CD4-positive, alpha-beta T cell treated with Interferon alpha-2 for 1 hour (primary cell): ENCODE data around the gene XRCC5.

Source experiments
- DNase-seq, 2 donors: peaks; one replicate each; pipeline ENCODE4 v3.0.0-alpha.2; 2020 to 2022

Gene XRCC5

DNA sequence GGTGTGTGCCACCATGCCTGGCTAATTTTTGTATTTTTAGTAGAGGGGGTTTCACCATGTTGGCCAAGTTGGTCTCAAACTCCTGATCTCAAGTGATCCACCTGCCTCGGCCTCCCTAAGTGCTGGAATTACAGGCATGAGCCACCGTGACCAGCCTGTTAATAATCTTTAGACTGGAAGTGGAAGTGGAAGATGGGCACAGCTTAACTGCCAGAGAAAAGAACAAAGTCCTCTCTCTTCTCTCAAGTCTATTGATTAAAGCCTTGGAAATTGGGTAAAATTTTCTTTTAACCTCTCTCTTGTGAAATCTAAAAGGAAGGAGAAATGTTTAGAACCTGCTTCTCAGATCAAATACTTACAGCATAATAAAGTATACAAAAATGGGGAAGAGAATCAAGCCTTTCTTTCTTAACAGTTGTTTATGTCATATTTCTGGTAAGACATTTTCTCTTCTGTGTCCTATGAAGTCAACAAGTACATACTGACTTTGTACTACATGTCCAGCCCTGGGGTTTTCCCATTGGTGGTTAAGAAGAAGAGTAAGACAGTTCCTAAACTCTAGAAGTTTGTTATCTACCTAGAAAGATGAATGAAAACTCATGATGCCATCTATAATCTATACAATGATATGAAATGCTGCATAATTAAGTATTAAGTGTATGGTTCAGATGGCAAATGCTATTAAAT is 22.8 kb upstream of the XRCC5 start:
- DNase-seq, result no peak

DNA sequence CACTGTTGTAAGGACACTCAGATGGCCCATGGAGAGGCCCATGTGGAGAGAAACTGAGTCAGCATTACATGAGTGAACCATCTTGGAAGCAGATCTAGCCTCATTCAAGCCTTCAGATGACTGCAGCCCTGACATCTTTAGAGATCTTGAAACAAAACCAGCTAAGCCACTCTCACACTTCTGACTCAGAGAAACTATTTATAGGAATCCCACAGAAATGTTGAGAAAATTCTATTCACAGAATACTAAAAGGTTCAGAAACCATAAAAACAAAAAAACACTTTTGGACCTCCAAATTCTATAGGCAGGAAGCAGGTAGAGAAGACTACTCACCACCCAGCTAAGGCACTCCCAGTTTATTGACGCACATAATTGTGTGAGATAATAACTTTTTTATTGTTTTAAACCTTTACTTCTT is 18.8 kb upstream of the XRCC5 start:
- DNase-seq, result no peak

DNA sequence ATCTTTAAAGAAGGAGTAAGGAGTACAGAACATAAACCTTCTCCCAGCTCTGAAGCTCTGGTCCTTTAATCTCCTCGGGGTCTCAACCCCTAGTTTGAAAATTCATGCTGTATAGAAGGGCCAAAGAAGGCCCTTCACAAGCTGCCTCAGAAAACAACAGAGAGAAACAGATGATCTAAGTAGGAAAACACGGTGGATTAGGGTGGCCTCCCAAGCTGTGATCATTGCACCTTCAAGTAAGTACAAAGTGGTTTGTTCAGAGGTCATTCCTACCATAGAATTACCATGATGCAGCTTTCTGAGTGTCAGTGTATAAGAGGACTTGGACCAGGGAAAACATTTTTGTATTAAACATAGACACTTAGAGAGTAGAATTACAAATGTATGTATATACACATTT is 16.5 kb upstream of the XRCC5 start:
- no peak for DNase-seq

DNA sequence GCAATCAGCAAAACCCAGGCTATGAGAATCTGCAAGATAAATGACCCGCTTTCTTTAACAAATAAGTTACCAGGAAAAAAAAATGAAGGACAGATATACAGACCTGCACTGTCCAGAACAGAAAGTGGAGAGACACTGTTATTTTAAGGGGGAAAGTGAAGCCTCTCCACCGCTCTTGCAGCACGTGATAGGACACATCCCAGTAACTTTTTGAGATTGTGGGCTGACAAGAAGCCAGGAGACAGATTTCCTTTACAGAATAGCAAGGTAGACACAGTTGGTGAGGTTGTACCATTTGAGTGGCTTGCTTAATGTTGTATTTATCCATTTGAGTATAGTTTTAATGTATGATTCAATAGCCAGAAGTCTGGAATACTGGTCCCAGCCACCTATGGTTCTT is 14.4 kb upstream of the XRCC5 start:
- no peak for DNase-seq

DNA sequence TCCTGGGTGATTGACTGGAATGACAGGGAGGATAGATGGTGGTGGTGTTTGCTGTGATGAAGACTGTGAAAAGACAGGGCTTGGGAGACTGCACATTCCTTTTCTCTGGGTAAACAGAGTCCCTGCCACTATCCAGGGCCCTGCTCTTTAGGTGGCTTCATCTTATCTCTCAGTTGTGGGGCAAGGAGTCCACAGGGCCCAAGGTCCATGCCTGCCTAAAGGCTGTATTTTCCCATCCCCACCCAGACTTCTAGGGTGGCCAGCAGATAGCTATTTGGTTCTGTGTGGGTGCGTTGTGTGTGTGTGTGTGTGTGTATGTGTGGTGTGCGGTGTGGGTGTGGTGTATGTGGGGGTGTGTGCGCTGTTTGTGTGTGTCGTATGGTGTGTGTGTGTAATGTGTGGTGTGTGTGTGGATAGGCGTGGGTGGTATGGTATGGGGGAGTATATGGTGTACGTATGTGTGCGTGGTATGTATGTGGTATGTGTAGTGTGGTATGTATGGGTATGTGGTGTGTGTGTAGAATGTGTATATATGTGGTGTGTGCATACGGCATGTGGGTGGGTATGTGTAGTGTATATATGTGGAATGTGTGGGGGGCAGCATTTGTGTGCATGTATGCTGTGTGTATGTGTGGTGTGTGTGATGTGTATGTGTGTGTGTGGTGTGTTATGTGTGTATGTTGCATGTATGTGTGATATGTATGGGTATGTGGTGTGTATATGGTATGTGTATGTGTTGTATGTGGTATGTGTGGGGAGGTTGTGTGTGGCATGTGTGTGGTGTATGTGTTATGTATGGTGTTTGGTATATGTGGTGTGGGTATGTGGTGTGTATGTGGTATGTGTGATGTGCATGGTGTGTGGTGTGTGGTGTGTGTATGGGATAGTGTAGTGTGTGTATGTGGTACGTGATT is 10.5 kb upstream of the XRCC5 start:
- no peak for DNase-seq

DNA sequence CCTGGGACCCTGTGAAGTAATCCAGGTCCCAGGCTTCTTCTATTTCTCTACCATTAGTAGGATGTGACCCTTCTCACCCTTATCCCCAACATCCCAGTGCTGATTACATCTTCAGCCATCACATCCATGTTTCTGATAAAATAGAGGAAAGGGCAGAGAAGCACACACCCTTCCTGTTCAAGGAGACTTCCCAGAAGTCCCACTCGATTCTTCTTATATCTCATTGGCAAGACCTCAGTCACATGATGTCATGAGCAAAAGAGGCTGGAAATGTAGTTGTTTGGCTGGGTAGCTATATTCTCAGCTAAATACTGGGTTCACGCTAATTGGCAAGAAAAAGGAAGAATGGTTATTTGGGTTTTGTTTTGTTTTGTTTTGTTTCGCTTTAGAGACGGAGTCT is 8.0 kb upstream of the XRCC5 start:
- no peak for DNase-seq

DNA sequence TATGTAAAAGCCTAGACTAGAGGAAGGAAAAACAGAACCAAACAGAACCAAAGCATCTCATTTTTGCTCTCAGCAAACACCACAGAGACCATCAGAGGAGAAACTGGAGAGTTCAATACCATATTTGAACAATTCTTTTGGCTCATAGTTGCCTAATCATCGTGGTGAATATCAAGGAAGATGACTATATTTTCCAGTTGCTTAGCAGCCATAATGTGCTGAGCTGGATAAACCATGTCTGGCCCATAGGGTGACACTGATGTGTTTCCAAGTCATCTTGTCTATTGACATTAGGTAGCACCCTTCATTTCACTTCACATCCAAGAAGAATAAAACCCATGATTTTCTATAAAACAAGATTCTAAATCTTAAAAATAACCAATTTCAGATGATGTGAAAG is 5.9 kb upstream of the XRCC5 start:
- DNase-seq, result no peak

DNA sequence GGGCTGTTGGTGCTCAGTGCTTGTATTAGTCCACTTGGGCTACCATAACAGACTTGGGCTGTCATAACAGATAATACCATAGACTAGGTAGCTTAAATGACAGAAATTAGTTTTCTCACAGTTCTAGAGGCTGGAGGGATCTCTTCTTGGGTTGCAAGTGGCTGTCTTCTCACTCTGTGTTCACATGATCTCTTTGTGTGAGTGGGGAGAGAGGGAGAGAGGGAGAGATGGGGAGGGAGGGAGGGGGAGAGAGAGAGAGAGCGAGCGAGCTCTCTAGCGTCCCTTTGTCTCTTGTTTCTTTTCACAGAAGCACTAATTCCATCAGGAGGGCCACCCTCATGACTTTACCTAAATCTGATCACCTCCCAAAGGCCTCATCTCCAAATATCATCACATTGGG is 4.5 kb upstream of the XRCC5 start:
- no peak for DNase-seq

DNA sequence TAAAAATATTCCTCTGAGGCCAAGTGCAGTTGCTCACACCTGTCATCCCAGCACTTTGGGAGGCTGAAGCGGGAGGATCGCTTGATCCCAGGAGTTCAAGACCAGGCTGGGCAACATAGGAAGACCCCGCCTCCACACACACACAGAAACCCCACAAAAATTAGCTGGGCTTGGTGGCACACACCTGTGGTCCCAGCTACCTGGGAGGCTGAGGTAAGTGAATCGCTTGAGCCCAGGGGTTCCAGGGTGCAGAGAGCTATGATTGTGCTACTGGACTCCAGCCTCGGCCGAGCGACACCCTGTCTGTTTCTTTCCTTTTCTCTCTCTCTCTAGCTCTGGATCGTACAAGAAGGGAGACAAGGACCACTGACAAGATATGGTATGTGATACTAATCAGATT is 1.8 kb upstream of the XRCC5 start:
- no peak for DNase-seq

DNA sequence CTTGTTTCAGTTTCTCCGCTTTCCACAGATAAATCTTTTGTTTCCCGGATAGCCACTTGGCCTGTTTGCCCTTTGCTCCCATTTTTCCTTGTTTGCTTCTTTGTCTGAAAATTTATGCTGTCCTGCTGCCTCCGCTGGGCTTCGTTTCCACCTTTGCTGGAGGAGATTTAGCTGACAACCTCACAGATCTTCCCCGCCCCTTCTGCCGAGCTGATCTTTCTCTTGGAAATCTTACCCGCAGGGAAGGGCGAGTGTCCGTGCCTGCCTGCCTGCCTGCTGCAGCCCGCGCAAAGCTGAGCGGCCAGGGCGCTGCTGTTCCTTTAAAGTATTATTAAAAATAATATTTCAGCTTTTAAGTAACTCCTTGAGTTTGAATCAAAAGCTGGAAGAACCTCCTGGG is 1.4 kb upstream of the XRCC5 start:
- no peak for DNase-seq

DNA sequence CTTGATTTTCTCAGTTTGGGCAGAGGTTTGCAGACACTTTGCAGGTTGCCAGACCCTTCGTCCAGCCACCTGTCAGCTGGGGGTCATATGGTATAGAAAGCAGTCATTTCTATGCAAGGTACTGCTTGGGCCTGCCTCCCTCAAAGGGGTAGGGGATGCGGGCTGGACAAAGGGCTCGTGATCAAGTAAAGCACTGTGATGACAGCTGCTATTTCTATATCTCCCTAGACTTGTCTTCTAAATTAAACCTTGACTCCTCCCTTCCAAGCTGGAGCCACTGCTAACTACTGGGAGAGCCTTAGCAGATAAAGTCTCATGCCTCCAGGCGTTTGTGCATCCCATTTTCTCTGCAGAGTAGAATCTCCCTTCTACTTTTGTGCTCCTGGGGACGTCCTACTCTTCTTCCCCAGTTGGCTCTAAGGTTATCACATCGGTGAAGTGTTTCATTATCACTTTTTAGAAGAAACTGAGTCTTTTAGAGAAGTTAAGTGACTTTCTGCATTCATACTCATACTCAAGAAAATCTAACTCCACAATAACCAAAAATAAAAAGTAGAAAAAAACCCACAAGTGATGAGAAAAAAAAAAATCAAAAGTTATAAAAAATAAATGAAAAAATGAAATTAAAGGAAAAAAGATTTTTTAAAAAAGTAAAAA is 710 bp upstream of the XRCC5 start:
- DNase-seq, result no peak

DNA sequence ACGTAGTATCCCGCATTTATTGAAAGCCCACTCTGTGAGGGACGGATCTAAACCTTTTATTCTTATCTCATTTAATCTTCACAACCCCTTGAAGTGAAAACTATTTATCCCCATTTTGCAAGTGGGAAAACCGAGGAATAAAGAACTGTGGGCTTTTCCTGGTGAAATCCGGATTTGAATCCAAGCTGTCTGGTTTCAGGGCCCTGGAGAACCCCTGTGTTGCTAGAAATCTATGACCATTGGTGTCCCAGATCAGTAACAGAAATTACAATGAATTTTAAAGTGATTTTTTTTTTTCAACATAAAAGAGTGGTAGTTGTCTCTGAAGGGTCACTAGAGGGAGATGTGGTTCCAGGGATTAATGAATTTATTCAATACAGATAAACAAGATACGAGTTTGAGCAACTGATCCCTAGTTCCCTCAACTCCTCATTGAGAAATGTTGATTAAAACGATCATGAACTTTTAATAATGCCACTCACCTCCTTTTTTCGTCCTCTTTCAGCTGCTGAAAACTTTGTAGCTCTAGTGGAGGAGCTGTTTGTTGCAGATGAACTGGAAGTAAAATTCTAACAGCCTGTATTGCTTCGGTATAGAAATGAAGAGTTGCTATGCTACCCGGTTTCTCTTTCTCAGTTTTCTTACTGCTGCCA is 940 bp downstream of the XRCC5 start:
- peak in 1 of 2 donors; percentile 42 for DNase-seq

DNA sequence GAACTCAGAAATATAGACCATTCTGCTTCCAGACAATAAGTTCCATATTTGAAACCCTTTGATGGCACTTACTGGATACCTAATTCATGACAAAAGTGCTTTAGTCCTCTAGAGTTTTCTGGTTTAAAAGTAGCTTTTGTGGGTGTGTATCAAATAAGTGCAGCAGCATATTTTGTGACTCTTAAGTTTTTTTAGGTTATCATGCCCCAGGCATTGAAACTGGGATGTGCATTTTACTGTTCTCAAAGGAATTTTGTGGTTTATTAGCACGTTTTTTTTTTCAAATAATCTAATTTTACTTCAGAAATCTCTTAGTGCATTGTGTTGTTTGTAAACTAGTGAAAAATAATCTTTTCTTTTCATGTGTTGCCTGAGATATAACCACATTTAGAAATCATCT is 1.5 kb downstream of the XRCC5 start:
- no peak for DNase-seq

DNA sequence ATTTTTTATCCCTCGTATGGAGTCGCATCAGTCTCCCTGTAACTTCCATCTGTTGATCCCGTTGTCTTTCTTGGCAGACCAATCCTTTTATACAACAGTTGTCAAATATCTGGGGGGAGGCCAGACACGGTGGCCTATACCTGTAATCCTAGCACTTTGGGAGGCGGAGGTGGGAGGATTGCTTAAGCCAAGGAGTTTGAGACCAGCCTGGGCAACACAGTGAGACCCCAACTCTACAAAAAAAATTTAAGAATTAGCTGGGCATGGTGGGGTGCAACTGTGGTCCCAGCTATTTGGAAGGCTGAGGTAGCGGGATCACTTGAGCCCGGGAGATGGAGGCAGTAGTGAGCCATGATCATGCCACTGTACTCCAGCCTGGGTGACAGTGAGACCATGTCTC is 2.0 kb downstream of the XRCC5 start:
- DNase-seq, result no peak

DNA sequence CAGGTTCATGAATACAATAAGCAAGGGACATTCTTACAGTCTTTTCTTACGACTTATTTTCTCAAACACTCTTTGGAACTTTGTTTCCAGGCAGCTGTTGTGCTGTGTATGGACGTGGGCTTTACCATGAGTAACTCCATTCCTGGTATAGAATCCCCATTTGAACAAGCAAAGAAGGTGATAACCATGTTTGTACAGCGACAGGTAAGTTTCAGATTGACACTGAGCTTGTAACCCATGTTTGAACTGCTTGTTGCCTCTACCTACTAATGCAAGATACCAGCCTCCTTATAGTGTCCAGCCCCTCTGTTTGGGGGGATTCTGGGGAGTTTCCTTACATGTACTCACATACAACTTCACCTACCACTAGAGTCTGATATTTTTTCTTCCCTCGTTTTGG is 3.8 kb downstream of the XRCC5 start:
- no peak for DNase-seq

DNA sequence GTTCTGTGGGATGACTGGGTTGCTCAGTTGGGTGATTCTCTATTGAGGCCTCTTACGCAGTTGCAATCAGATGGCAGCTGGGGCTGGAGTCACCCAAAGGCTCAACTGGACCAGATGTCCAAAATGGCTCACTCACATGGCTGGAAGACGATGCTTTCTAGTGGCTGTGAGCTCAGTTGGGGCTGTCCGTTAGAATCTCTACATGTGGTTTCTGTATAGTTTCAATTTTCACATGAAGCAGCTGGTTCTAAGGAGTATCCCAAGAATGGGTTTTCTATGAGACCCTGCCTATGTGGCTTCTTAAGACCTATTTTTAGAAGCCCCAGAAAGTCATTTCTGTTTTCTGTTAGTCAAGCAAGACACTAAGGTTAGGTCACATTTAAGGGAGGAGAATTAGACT is 4.4 kb downstream of the XRCC5 start:
- DNase-seq, result no peak

DNA sequence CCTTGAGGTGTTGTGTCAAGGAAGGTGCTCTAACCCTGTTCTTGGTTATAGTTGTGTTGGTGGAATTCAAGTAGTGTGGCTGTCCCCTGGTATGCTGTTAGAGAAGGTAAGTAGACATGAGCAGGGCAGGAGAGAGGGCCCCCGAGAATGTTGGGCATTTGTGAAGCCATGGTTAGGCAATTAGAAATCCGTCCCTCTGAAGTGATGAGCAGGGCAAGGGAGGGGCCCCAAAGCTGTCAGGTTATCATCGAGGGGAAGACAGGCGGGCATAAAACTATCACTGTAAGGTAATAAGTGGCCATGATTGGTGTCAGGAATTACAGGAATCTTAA is 5.2 kb downstream of the XRCC5 start:
- no peak for DNase-seq

DNA sequence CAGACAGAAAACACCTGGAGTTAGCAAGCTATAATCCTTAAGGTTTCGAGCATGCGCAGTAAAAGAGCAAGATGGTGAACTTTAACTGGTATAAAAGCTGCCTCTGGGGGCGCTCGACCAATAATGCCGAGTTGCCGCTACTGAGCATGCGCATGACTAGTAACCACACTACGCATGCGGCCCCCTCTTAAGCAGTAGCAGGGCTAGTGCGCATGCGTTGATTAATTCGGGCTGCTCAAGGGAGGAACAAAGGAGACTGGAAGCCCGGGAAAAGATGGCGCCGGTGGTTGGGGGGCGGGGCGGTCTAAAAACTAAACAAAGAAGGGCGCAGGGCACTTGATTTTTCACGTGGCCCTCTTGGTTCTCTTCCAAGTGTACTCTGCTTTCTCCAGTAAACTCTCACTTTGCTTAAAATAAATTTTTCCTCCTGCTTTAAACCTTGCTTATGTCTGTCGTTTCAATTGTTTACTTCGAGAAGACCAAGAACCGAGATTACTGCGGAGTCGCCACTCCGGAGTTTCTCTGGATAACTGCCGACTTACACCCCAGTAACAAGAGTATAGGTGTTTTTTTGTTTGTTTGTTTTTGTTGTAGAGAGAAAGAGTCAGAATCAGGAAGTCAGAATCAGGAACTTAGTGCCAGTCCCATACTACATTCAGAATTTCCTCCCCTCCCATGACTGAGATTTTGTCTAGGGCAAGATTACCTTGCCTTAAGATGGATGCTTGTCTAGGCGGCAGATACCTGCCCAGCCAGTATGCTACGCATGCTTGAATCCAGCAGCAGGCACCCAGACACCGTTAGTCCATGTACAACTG is 5.8 kb downstream of the XRCC5 start:
- peak; percentile 97 to 98 for DNase-seq

DNA sequence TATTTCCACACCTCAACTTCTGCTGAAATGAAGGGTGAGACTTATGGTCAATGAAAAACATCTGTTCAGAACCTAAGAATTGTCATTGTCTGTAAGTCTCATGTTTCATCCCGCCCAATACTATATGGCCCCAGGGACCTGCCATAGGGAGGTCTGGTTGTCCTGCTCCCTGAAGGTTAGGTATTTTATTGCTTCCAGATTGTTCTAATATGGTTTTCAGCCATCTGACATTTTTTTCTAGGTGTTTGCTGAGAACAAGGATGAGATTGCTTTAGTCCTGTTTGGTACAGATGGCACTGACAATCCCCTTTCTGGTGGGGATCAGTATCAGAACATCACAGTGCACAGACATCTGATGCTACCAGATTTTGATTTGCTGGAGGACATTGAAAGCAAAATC is 7.3 kb downstream of the XRCC5 start:
- no peak for DNase-seq

DNA sequence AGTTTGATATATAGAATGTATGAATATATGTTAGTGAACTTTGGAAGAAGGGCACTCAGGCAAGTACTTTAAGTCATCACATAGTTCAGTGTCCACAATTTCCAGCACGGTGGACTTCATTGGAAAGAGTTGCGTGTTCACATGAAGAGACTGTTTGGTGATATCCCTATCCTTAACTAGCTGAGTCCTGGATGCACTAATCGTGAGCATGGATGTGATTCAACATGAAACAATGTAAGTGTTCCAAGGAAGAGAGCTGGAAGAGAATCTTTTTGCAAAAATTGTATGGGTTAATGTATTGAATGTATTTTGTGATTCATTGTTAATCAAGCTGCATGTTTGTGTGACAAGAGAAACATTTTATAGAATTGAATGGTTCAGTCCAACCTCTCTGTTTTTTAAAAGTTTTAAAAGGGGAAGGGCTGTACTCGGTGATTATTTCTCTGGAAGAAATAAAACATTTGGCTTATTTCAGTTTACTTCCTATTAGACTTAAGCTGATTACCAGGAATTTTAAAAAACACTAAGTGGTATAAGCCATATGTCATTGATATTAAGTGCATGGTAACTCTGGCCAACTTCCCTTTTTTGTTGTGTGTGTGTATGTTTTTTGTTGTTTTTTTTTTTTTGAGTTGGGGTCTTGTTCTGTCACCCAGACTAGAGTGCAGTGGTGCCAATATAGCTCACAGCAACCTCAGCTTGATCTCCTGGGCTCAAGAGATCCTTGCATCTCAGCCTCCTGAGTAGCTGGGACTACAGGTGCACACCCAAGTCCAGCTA is 8.6 kb downstream of the XRCC5 start:
- no peak for DNase-seq

DNA sequence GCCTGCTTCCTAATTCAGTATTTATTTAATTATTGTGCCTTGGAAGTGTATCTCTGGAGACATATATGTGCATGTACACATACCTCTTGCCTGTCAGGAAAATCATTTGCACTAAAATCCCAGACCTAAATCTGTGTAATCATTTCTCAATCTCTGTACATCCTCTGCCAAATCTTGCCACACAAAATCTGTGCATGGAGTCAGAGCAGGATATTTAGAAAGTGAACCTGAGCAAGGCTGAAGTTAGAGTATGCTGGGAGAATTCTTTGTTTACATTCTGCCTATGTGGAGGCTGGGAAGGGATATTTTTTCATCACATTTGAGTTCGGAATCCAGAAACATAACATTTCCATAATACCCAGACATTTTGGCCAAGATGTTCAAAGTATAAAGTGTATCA is 9.3 kb downstream of the XRCC5 start:
- DNase-seq, result no peak

DNA sequence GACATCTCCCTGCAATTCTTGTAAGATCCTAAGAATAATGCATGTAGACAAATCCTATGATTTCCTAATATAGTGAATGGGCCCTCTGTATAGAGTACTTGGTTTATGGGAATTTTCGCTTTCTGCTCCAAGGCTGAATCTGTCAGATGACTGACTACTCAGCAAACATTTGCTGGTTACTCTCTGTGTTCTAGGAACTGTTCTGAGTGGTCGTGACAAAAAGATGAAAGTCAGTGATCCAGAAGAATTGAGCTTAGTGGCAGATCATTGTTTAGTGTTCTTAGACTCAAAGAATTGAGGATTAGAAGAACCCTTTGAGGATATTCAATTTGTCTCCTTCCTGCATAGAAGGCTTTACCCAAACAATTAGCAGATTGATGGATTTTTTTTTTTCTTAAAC is 10.0 kb downstream of the XRCC5 start:
- DNase-seq, result no peak
